Measurements from ENCODE around the gene AFF4.

The AFF4 gene

GRCh38 chr5:132838516-132839282, 124.7 kb downstream of the AFF4 start:
- no peak for DNase-seq (ENCODE audit: extremely low read depth, low read depth)
- no peak for TF ChIP-seq CTCF (IDR thresholded peaks at IDR 0.05; ENCODE audit: low read depth, low read length)

GRCh38 chr5:132837868-132838267, 125.6 kb downstream of the AFF4 start:
- DNase-seq (ENCODE audit: extremely low read depth, low read depth): no peak
- TF ChIP-seq CTCF (IDR thresholded peaks at IDR 0.05; ENCODE audit: low read depth, low read length): no peak

GRCh38 chr5:132836852-132837251, 126.6 kb downstream of the AFF4 start:
- no peak for DNase-seq (ENCODE audit: extremely low read depth, low read depth)
- no peak for TF ChIP-seq CTCF (IDR thresholded peaks at IDR 0.05; ENCODE audit: low read depth, low read length)

GRCh38 chr5:132834057-132834456, 129.4 kb downstream of the AFF4 start:
- TF ChIP-seq CTCF (IDR thresholded peaks at IDR 0.05; ENCODE audit: low read depth, low read length): no peak
- DNase-seq (ENCODE audit: extremely low read depth, low read depth): no peak

GRCh38 chr5:132832612-132833011, 130.8 kb downstream of the AFF4 start:
- no peak for DNase-seq (ENCODE audit: extremely low read depth, low read depth)
- no peak for TF ChIP-seq CTCF (IDR thresholded peaks at IDR 0.05; ENCODE audit: low read depth, low read length)

- DNase-seq (ENCODE audit: extremely low read depth, low read depth): no peak
Observed at GRCh38 chr5:132831095-132831860, 132.2 kb downstream of the AFF4 start.

More at GRCh38 chr5:132831095-132831860, 132.2 kb downstream of the AFF4 start:
- no peak for TF ChIP-seq CTCF (IDR thresholded peaks at IDR 0.05; ENCODE audit: low read depth, low read length)
